ENCODE results near the gene GRAP.
"Not testable (repeated sequence)": the region's sequence is repeated elsewhere in the genome, so short reads cannot be mapped to it uniquely, and the experiment has no call there.

- TF ChIP-seq ZFP69B (tag by site-specific recombination; IDR thresholded peaks at IDR 0.05) = peak; percentile 83
- TF ChIP-seq, protein P1, sequence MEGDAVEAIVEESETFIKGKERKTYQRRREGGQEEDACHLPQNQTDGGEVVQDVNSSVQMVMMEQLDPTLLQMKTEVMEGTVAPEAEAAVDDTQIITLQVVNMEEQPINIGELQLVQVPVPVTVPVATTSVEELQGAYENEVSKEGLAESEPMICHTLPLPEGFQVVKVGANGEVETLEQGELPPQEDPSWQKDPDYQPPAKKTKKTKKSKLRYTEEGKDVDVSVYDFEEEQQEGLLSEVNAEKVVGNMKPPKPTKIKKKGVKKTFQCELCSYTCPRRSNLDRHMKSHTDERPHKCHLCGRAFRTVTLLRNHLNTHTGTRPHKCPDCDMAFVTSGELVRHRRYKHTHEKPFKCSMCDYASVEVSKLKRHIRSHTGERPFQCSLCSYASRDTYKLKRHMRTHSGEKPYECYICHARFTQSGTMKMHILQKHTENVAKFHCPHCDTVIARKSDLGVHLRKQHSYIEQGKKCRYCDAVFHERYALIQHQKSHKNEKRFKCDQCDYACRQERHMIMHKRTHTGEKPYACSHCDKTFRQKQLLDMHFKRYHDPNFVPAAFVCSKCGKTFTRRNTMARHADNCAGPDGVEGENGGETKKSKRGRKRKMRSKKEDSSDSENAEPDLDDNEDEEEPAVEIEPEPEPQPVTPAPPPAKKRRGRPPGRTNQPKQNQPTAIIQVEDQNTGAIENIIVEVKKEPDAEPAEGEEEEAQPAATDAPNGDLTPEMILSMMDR (tag by site-specific recombination; IDR thresholded peaks at IDR 0.05) = not testable (repeated sequence)
- TF ChIP-seq, protein P2, sequence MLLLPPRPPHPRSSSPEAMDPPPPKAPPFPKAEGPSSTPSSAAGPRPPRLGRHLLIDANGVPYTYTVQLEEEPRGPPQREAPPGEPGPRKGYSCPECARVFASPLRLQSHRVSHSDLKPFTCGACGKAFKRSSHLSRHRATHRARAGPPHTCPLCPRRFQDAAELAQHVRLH (tag by site-specific recombination; IDR thresholded peaks at IDR 0.05) = peak; percentile 83
Measured at GRCh38 chr17:19063326-19063956, 16.7 kb upstream of the GRAP start.

All from HEK293 (cell line).